Stimulated activated CD4-positive, alpha-beta T cell treated with anti-CD3 and anti-CD28 coated beads, Interleukin-2, amount 100 ng/mL, for 48 hours (primary cell): ENCODE data around the gene PCDH1.
"Not testable (repeated sequence)": the region's sequence is repeated elsewhere in the genome, so short reads cannot be mapped to it uniquely, and the experiment has no call there.

Experiments used
- DNase-seq, 2 donors: peaks; one replicate each; pipeline ENCODE4 v3.0.0-alpha.2; 2020

PCDH1 gene

DNA sequence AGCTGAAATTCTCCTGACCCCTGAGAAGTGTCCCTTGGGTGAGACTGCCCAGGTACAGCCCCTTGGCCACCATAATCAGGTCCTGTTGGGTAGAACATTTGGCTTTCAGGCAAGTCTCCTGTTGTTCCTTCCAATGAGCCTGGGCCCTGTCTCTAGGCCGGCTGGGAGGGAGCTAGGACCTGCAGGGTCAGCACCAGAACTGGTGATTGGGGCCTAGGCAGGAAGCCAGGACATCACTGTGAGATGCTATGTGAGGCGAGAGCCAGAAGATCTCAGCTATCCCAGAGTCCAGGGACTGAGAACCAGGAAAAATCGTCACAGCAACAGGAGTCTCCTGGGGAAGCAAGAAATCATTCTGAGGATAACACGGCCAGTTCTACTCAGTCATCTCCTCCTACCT is 51.5 kb downstream of the PCDH1 start:
- DNase-seq, result no peak

- DNase-seq, result no peak
Measured at GRCh38 chr5:141825791-141826560, 52.2 kb downstream of the PCDH1 start.

DNA sequence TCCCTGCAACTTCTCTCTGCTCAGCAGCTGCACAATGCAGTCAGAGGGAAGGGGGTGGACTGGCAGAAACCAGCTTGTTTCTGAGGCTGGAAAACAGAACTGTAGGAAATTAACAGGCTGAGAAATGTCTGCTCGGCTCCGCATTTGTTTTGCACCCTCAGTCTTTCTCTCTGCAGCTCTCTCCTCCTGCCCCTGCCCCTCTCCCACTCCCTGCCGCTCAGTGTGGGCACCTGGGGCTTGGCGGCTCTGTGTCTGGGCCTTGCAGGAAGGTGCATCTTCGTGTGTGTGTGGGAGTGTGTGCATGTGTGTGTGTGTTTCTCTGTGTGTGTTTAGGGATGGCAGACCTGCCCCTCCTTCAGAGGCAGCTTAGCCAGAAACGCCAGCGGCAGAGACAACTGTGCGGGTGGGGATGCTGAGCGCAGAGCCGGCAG is 53.0 kb downstream of the PCDH1 start:
- no peak for DNase-seq

- DNase-seq, result no peak
Measured at GRCh38 chr5:141824717-141825116, 53.5 kb downstream of the PCDH1 start.

- no peak for DNase-seq
Measured at GRCh38 chr5:141823056-141823455, 55.2 kb downstream of the PCDH1 start.

GRCh38 chr5:141822144-141822543 is 56.1 kb downstream of the PCDH1 start:
- no peak for DNase-seq

- no peak for DNase-seq
Measured at GRCh38 chr5:141821430-141821925, 56.7 kb downstream of the PCDH1 start.

- not testable (repeated sequence) for DNase-seq
Measured at GRCh38 chr5:141820686-141821085, 57.5 kb downstream of the PCDH1 start.

- no peak for DNase-seq
Measured at GRCh38 chr5:141817631-141818030, 60.6 kb downstream of the PCDH1 start.

DNA sequence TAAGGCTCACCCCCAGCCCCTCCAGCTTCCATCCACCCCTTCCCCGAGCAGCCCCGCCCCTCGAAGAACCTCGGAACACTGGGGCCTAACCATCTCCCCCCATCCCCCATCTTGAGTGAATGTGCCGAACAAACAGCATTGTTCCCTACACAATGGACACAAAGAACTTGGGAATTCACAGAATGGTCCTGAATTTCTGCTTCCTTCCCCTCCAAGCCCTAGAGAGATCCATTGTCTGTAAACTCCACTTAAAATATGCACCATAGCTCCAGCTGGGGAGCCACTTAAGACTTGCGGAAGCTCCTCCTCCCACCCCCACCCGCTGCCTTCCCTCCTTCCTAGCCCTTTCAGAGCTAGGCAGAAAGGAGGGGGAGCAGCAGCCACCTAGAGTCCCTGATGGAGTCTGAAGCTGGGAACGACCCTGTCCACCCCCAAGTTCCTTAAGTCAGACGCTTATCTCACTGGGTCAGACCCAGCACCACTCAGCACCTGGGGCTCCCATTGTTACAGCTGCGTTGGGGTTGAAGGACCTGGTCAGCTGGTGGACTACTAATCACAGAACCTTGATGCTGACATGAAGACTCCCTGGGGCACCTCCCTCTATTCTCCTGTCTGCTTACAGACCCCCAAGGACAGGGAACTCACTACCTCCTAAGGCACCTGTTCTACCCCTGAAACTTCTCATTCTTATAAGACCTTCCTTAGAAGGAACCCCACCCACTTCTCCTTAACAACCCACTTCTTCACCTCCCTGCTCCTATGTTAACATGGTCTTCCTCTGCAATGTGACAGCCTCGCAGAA is 61.4 kb downstream of the PCDH1 start:
- DNase-seq, result no peak

- no peak for DNase-seq
Measured at GRCh38 chr5:141815796-141816180, 62.4 kb downstream of the PCDH1 start.

DNA sequence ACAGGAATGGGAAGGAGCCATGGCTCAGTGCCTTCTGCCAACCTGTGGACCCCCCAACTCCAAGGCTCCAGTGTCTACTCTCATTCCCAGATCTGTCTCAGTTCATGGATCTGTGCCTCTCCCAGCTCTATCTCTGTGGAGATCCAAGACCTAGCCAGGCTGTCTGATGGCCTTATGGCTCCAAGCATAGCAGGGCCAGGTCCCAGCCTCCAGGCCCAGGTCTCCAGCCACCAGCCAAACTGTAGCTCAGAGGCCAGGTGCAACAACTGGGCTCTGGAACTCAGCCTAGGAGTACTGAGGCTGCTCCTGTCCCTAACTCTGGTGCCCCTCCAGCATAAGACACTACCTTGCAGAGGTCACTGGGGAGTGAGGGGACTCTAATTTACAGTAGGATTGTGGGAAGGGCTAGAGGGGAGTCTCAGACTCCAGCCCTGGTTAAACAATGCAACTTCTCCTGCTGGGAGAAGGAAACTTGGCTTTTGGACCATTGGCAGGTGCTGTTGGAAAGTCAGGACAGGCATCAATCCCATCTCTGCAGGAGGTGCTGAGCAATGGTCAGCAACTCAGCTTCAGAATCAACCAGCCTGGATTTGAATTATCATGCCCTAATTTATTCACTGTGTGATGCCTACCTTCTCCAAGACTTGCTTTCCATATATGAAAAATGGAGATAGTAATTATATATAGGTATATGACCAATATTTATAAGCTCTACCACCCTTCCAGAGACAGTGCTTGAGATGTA is 63.0 kb downstream of the PCDH1 start:
- DNase-seq, result no peak

GRCh38 chr5:141814064-141814964 is 63.9 kb downstream of the PCDH1 start:
- DNase-seq, result peak; percentile 48 to 52

GRCh38 chr5:141812512-141812911 is 65.7 kb downstream of the PCDH1 start:
- DNase-seq, result no peak

DNA sequence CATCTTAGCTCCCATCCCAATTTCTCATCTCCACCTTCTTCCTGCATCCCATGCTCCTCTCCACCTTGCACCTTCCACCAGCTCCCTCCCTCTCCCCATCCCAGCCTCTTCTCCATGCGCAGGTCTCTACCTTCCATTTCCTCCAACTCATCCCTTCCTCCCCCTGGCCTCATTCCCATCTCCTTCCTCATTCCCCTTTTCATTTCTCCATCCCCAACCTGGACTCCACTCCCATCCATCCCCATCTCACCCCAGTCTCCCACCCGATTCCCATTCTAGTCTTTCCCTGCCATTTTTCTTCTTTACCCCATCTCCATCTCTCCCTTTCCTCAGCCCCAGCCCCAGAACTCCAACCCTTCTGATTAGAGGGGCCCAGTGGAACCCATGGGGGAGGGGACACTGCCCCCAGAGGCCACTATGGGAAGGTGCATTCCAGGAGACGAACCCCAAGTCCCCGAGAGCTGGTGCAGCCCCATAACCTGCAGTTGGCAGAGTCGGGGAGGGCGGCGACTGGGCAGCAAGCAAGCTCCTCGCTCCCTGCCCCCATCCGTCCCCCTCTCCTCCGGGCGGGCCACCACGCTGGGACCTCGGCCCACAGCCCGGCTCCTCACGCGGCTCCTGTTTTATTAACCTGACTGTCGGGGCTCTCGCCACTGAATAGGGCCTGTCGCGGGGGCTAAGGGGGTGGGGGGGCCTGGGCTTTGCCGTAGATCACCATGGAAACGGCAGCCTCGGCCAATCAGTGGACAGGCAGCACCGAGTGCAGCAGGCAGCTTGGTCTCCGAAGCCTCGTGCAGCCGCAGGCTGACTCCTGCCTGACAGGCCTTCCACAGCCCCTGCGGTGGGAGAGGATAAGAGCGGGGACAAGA is 66.7 kb downstream of the PCDH1 start:
- DNase-seq, result peak; percentile 5 to 15

GRCh38 chr5:141810702-141811101 is 67.5 kb downstream of the PCDH1 start:
- no peak for DNase-seq

DNA sequence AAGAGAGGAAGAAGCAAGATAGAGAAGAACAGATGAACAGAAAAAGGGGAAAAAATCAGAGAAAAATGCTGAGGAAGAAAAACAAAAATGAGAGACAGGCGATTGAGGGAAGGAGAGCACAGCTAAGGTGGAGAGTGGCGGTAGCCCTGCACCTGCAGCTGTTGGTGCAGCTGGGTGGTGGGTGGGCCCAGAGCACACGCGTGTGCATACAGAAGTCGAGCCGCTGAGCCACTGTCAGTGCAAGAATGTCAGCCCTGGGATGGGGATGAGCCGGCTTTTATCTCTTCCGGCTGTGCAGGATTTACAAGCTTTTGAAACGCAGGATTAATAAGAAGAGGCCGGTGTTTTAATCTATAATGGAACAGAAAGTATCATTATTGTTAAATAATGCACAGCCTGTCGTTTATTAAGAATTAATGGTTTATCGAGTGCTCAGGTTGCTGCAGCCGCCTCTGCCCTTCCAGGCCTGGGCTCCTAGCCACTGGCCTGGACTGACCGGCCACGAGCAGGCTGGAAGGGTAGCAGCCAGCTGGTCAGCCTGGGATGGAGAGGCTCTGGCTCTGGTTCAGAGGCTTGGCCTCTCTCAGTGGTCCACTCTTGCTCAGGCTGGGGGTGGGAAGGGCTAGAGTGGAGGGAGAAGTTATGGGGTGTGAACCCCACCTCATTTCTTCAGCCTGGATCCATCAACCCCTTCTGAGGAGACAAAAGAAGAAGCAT is 68.7 kb downstream of the PCDH1 start:
- DNase-seq, result no peak

DNA sequence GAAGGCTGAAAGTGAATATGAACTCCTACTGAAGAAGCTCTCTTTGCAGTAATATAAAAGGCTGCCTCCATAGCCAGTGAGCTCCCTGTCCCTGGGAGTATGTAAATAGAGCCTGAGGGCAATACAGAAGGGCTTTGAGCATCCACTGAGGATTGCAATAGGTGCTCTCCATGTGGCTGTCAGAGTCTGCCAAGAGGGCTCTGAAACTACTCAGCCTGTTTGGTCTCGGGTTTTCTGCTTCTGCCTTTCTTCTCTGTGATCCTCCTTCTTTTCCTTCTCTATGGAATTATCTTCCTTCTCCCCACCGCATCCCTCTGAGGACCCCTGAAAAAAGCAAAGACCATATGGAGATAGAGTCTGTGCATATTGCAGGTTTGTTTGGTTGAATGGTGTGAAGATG is 69.4 kb downstream of the PCDH1 start:
- no peak for DNase-seq

GRCh38 chr5:141807732-141808131 is 70.5 kb downstream of the PCDH1 start:
- DNase-seq, result no peak

DNA sequence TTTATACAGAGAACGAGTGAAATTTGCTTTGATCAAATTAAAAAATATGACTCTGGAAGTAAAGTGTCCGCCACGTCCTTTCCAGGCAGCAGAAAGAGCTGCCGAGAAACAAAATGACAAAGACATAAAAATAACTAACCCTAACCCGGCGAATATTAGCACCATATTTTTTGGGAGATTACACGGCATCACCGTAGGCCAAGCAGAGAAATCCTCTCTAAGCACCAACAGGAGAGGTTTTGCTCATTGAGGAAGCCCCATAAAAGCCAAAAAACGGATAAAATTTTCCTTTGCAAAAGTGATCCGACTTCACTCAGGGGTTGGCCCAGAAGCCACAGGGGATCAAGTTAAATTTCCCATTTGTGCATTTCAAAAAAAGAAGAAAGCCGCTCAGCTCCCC is 70.9 kb downstream of the PCDH1 start:
- DNase-seq, result no peak

- no peak for DNase-seq
Measured at GRCh38 chr5:141806626-141807025, 71.6 kb downstream of the PCDH1 start.
